Stimulated activated CD4-positive, alpha-beta T cell treated with anti-CD3 and anti-CD28 coated beads, TNF-alpha, amount 100 ng/mL, for 1 hour (primary cell): ENCODE data around the gene RLIM.

Source experiments
- DNase-seq, 3 donors: peaks; one replicate each; pipeline ENCODE4 v3.0.0-alpha.2; 2020; ENCODE audit warnings: low read depth in 3 of 3, low spot score in 1 of 3

Gene RLIM

DNA sequence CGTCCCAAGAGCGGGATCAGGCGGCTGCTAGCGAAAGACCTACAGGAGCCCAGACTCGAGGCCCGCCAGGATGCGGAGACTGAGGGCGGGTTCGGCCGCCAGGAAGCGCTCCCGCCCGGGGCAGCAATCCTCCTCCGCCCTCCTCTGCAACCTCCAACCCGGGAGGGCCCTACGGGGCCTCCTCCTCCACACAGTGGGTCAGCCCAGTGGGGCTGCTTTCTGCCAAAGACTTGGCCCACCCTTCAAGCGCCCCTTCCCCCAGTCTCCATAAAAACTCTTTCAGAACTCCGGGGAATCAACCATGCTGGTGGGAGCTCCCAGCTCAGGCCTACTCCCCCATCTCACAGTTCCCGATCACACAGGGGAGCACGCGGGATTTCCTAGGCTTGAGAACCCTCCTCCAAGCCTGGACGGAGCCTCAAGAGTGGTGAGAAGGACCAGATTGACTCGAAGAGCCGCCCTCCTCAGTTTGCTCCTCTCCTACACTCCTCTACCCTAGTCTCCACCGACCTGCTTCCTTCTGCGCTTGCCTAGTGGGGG is 77.5 kb downstream of the RLIM start:
- no peak for DNase-seq

DNA sequence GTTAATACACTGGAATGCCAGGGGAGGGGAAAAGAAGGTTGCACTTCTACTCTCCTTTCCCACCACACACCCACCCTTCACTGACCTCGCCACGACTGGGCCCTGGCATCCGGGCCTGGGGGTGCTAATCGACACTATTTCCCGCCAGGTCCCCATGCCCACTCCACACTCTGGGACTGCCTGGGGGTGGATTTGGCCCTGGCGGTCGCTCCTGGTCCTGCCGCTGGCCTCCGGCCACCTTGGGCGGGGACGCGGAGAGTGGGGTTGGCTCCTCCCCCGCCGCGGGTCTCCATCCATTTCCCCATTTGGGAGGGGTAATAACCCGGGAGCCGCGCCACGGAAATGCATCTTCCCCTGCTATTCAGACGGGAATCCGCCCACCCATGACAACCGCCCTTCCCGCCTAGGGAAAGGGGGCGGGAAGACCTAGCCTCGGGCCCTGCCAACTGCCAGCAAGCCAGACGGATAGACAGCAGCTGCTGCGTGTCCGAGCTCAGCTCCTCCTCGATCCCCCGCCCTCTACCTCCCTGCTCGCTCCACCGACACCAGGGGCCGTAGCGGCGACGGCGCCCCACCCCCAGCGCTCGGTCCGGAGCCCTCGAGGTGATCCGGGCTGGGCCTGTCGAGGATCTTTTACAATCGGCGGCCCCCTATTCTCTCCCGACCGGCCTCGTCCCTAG is 78.1 kb downstream of the RLIM start:
- DNase-seq, result no peak

DNA sequence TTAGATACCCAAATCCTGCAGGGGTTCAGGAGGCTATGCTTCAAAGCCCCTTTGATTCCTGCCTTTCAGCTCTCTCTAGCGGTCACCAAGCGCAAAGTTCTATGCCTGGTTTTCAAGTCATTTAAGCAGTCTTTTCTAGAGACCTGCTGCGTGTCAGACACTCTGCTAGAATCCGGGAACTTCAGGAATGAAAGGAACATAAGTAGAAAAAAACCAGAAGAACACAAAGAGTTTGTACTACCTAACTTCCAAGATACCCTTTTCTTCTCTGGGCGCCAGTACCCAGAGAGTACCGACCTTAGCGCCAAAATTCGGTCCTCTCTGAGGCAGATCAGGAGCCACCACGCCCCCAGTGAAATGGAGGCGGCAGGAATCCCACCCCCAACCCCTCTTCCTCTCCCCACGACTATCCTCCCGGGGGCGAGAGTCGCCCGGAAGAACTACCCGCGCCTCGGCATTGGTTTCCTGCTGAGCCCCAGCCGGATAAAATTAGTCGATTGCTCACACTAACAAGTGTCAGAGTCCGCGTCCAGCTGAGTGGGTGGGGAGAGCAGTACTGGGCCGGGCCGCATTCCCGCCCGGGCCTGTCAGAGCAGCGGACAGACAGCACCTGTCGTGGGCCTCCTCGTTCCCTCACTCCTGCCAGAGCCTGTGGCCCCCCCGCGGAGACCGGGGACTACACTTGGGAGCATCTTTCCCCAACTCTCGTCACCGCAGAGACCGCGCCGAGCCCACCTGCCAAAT is 78.8 kb downstream of the RLIM start:
- DNase-seq, result no peak
